Islet of Langerhans (tissue), 1 donor: ENCODE measurements around the gene CD300H.

Source experiments
- FAIRE-seq: peaks from one replicate; lab custom pipeline; 2011; peaks lifted over from hg19 to GRCh38; lab: Jason Lieb, UNC

CD300H gene

GRCh38 chr17:74549343-74549742, 18.0 kb downstream of the CD300H start:
- no peak for FAIRE-seq

DNA sequence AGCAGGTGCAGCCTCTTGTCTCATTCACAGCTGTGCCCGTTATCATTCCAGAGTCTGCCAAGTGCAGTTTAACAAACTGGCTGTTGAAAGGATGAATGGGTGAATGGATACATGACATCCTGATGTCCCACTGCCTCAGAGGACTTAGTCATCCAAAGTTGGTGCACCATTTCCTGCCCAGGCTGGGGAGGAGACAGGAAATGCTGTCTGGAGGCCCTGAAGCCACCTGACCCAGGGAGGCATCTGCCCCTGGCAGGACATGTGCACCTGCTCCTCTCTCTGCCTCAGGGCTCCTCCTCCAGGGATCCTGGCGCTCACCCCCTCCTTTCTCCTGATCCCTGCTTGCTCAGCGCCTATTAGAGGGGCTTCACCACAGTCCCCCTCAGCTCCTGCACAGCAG, 19.6 kb downstream of the CD300H start:
- FAIRE-seq = no peak

- no peak for FAIRE-seq
These were observed 20.0 kb downstream of the CD300H start for GRCh38 chr17:74547264-74547663.

GRCh38 chr17:74546586-74546985, 20.7 kb downstream of the CD300H start:
- no peak for FAIRE-seq

GRCh38 chr17:74545843-74546230, 21.5 kb downstream of the CD300H start, which contains the start of gene CD300C:
CD300C (minus strand) TSS chr17:74546115; CDS start chr17:74545782, 333 bp downstream.
- no peak for FAIRE-seq

DNA sequence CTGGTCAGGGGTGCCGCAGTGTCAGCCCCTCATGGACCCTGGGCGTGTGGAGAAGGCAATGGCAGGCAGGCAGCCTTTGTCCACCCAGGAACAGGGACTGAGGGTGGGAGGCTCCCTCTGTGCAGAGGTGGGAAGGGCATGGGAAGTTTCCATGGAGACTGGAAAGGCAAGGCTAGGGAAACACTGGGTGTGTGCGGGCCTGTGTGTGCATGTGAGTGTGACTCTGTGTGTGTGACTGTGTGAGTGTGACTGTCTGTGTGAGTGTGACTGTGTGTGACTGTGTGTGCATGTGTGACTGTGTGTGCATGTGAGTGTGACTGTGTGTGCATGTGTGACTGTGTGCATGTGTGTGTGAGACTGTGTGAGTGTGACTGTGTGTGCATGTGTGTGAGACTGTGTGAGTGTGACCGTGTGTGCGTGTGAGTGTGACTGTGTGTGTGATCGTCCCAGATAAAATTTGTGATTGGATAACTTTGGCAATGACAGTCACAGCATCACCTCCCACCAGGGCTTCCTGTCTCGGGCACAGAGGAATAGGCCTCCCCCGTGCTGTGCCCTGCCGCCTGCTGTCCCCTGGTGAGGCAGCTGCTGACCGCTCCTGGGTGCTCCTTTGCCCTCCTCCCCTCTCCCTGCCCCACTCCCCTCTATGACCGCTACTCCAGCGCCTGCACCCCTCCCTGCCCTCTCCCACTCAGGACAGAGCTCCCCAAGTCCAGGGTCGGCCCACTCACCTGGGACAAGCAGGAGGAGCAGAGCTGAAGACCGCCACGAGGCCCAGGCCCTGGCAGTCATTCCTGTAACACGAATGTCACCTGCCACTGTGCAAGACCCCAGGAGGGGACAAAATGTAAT, 22.1 kb downstream of the CD300H start:
- no peak for FAIRE-seq

DNA sequence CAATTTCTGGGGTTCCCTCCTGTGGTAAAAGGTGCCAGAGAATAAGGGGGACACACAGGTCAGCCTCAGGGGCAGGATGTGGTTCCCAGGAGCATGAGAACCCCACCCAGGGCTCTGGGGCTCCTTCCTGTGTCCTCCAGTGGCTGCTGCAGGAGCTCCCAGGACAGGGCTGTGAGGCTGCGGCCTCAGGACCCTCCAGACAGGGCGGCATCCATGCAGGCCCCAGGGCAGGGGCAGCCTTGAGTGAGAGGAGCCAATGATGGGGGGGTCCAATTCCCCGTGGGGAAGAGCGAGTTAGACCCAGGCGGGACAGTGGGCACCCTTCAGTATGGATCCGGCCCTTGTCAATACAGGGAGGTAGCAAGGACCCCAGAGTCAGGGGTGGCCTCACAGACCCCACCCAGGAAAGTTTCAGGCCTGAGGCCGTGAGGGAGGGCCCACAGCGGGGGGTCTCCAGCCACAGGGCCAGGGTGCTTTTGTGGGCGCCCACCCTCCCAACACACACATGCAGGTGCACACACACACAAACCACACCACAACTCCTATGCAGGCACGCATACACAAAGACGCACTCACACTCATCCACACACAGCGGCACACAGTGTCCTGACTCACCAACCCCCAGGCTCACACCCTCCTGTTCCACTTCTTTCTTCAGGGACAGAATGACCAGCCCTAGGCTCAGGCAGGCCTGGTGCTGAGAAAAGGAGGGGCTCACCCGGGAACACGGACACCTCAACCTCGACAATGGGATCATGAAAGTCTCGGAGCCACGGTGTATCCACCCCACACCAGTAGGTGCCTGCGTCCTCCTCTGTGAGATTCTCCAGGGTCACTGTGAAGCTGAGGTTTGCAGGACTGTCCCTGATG, 23.2 kb downstream of the CD300H start:
- no peak for FAIRE-seq

DNA sequence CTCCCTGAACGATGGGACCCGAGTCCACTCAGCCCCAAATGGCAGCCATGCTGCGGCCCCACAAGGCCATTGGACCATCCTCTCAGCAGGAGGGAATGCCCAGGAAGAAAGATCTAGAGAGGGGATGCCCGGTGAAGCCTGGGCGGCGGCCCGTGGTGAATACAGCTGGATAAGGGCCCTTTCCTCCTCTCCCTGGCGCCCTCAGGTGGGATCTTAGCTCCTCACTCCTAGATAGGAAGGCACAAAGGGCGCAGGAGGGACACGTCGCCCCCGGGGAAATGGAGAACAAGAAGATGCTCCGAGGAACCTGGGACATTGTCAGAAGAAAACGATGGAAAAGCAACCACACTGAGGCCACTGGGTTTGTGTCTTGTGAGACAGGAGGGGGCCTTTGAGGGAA, 23.9 kb downstream of the CD300H start:
- no peak for FAIRE-seq

GRCh38 chr17:74542727-74543383, 24.5 kb downstream of the CD300H start:
- no peak for FAIRE-seq

GRCh38 chr17:74542166-74542565, 25.1 kb downstream of the CD300H start:
- FAIRE-seq = no peak

- no peak for FAIRE-seq
These were observed 25.9 kb downstream of the CD300H start for GRCh38 chr17:74541176-74542111.

DNA sequence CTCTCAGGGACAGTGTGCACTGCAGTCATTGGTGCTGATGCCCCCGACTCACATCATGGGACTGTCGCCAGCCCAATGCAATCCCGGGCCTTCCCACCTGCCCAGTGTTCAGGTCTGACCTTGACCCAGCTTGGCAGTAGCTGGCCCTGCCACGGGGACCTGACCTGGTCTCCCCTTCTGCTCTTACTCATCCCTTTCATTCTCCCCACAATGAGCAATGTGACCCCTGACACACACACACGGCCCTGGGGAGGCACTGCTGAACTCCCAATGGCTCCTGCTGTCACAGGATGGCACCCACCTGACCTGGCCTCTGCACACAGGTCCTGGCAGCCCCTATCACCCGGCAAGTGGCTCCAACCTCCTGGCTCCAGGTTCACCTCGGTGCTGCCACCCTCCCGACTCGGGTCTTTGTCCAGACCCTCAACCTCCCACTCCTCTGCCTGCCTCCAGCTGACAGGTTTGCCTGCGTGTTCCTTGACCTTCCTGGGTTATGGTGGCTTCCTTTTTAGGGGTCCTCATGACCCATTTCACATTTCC, 28.0 kb downstream of the CD300H start:
- FAIRE-seq = no peak

- FAIRE-seq = no peak
These were observed 30.4 kb downstream of the CD300H start for GRCh38 chr17:74536890-74537289.

GRCh38 chr17:74532115-74532514, 35.2 kb downstream of the CD300H start:
- FAIRE-seq = no peak

- no peak for FAIRE-seq
These were observed 36.0 kb downstream of the CD300H start, which contains the start of gene CD300LB for GRCh38 chr17:74531231-74531761. CD300LB (minus strand) TSS chr17:74531475; CDS start chr17:74531350, 125 bp downstream.

DNA sequence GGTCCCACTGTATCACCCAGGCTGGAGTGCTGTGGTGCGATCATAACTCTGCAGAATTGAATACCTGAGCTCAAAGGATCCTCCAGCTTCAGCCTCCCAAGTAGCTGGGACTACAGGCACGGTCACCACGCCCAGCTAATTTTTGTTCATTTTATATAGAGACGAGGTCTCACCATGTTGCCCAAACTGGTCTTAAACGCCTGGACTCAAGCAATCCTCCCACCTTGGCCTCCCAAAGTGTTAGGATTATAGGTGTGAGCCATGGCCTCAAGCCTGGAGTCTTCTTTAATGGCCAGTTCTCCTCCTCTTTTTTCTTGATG, 36.5 kb downstream of the CD300H start:
- no peak for FAIRE-seq

- FAIRE-seq = no peak
These were observed 38.1 kb downstream of the CD300H start for GRCh38 chr17:74529243-74529642.

GRCh38 chr17:74528491-74529199, 38.7 kb downstream of the CD300H start:
- FAIRE-seq = no peak

DNA sequence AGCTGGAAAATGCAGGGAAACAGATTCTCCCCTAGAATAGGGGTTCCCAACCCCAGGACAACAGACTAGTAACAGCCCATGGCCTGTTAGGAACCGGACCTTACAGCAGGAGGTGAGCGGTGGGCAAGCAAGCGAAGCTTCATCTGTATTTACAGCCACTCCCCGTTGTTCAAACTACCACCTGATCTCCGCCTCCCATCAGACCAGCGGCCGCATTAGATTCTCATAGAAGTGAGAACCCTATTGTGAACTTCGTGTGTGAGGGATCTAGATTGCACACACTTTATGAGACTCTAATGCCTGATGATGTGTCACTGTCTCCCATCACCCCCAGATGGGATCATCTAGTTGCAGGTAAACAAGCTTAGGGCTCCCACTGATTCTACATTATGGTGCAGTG, 39.6 kb downstream of the CD300H start:
- FAIRE-seq = no peak

- no peak for FAIRE-seq
These were observed 40.2 kb downstream of the CD300H start for GRCh38 chr17:74527081-74527480.
